ENCODE data around the gene ARHGAP28. TPM values are rescaled to one million over a fixed set of nuclear protein-coding genes. Genes with fewer than 3 reads are reported as not detected.

The ARHGAP28 gene
- total RNA-seq, 1 experiment from 2014 or later, result 118 TPM

GRCh38 chr18:6868033-6868432 is 138.5 kb downstream of the ARHGAP28 start:
- Mint-ChIP-seq H3K4me1 (ENCODE audit: low read depth, unreplicated experiment) (no peaks in the 10 kb centered on the region), H3K27ac (ENCODE audit: unreplicated experiment) (no peak overlapping the region)
- H3K36me3 ChIP-seq (ENCODE audit: control insufficient read depth, insufficient read depth, low read length), result no peaks in the 10 kb centered on the region

GRCh38 chr18:6871566-6871965 is 142.1 kb downstream of the ARHGAP28 start:
- no peaks in the 10 kb centered on the region for H3K27me3 Mint-ChIP-seq (ENCODE audit: insufficient read depth, unreplicated experiment)
- no peak overlapping the region for H3K4me3 ChIP-seq (ENCODE audit: low read depth, low read length)

More at GRCh38 chr18:6868033-6868432, 138.5 kb downstream of the ARHGAP28 start:
- Histone ChIP-seq H3K27me3 (replicated peaks; ENCODE audit: control insufficient read depth, insufficient read depth, low read length) (no peaks in the 10 kb centered on the region), H3K4me3 (ENCODE audit: low read depth, low read length) (no peak overlapping the region), H3K4me1 (no peaks in the 10 kb centered on the region), H3K9me3 (no peaks in the 10 kb centered on the region)
- no peaks in the 10 kb centered on the region for H3K9me3 Mint-ChIP-seq (ENCODE audit: unreplicated experiment)
- no peak for DNase-seq
- TF ChIP-seq CTCF (IDR thresholded peaks at IDR 0.05; ENCODE audit: insufficient read depth in 1 of 2, low read depth in 1 of 2, low read length in 1 of 2, severe bottlenecking in 1 of 2, unreplicated experiment in 1 of 2), result no peak
- intact Hi-C loops (cut with micrococcal nuclease; ENCODE audit: unreplicated experiment), result no loop called here
- H3K4me3 Mint-ChIP-seq (ENCODE audit: unreplicated experiment), result no peak overlapping the region
- H3K27me3 Mint-ChIP-seq (ENCODE audit: insufficient read depth, unreplicated experiment), result no peaks in the 10 kb centered on the region
- POLR2A ChIA-PET, result no interaction called here
- CTCF ChIA-PET, result no interaction called here
- peaks cover 46% of the 10 kb centered on the region for H3K36me3 Mint-ChIP-seq (ENCODE audit: insufficient read depth, unreplicated experiment)
- BruUV-seq (replicated peaks), result no TSS peak

GRCh38 chr18:6873040-6873751 is 143.7 kb downstream of the ARHGAP28 start:
- H3K27me3 ChIP-seq (replicated peaks; ENCODE audit: control insufficient read depth, insufficient read depth, low read length), result no peaks in the 10 kb centered on the region
- DNase-seq, result no peak
- no peaks in the 10 kb centered on the region for H3K36me3 ChIP-seq (ENCODE audit: control insufficient read depth, insufficient read depth, low read length)
- no peaks in the 10 kb centered on the region for H3K9me3 Mint-ChIP-seq (ENCODE audit: unreplicated experiment)
- H3K27ac Mint-ChIP-seq (ENCODE audit: unreplicated experiment), result no peak overlapping the region
- intact Hi-C loops (cut with micrococcal nuclease; ENCODE audit: unreplicated experiment), result no loop called here
- no peaks in the 10 kb centered on the region for H3K4me1 ChIP-seq
- H3K4me1 Mint-ChIP-seq (ENCODE audit: low read depth, unreplicated experiment), result no peaks in the 10 kb centered on the region
- no TSS peak for BruUV-seq (replicated peaks)
- H3K9me3 ChIP-seq, result no peaks in the 10 kb centered on the region
- no peaks in the 10 kb centered on the region for H3K27me3 Mint-ChIP-seq (ENCODE audit: insufficient read depth, unreplicated experiment)
- no peak overlapping the region for H3K4me3 ChIP-seq (ENCODE audit: low read depth, low read length)
- no peak for TF ChIP-seq CTCF (IDR thresholded peaks at IDR 0.05; ENCODE audit: insufficient read depth in 1 of 2, low read depth in 1 of 2, low read length in 1 of 2, severe bottlenecking in 1 of 2, unreplicated experiment in 1 of 2)
- H3K4me3 Mint-ChIP-seq (ENCODE audit: unreplicated experiment), result no peak overlapping the region
- ChIA-PET CTCF (no interaction called here), POLR2A (no interaction called here)
- peaks cover 63% of the 10 kb centered on the region for H3K36me3 Mint-ChIP-seq (ENCODE audit: insufficient read depth, unreplicated experiment)

More at GRCh38 chr18:6871566-6871965, 142.1 kb downstream of the ARHGAP28 start:
- Mint-ChIP-seq H3K9me3 (ENCODE audit: unreplicated experiment) (no peaks in the 10 kb centered on the region), H3K4me3 (ENCODE audit: unreplicated experiment) (no peak overlapping the region), H3K36me3 (ENCODE audit: insufficient read depth, unreplicated experiment) (peaks cover 55% of the 10 kb centered on the region), H3K27ac (ENCODE audit: unreplicated experiment) (no peak overlapping the region), H3K4me1 (ENCODE audit: low read depth, unreplicated experiment) (no peaks in the 10 kb centered on the region)
- Histone ChIP-seq H3K36me3 (ENCODE audit: control insufficient read depth, insufficient read depth, low read length) (no peaks in the 10 kb centered on the region), H3K9me3 (no peaks in the 10 kb centered on the region), H3K4me1 (no peaks in the 10 kb centered on the region), H3K27me3 (replicated peaks; ENCODE audit: control insufficient read depth, insufficient read depth, low read length) (no peaks in the 10 kb centered on the region)
- ChIA-PET POLR2A (no interaction called here), CTCF (no interaction called here)
- intact Hi-C loops (cut with micrococcal nuclease; ENCODE audit: unreplicated experiment), result no loop called here
- DNase-seq, result no peak
- BruUV-seq (replicated peaks), result no TSS peak
- no peak for TF ChIP-seq CTCF (IDR thresholded peaks at IDR 0.05; ENCODE audit: insufficient read depth in 1 of 2, low read depth in 1 of 2, low read length in 1 of 2, severe bottlenecking in 1 of 2, unreplicated experiment in 1 of 2)

All from Caco-2 (cell line).